Stimulated activated CD4-positive, alpha-beta T cell treated with anti-CD3 and anti-CD28 coated beads, TNF-alpha, amount 100 ng/mL, for 24 hours (primary cell): ENCODE data around the gene TIMM44.
"Not testable (repeated sequence)": the region's sequence is repeated elsewhere in the genome, so short reads cannot be mapped to it uniquely, and the experiment has no call there.

ENCODE experiments used
- DNase-seq, 3 experiments: peaks; one replicate each; pipeline ENCODE4 v3.0.0-alpha.2; 2020; ENCODE audit warnings: low read depth in 3 of 3

TIMM44 gene

GRCh38 chr19:7976461-7976860 lies 33.0 kb upstream of the TIMM44 start:
- no peak for DNase-seq

DNA sequence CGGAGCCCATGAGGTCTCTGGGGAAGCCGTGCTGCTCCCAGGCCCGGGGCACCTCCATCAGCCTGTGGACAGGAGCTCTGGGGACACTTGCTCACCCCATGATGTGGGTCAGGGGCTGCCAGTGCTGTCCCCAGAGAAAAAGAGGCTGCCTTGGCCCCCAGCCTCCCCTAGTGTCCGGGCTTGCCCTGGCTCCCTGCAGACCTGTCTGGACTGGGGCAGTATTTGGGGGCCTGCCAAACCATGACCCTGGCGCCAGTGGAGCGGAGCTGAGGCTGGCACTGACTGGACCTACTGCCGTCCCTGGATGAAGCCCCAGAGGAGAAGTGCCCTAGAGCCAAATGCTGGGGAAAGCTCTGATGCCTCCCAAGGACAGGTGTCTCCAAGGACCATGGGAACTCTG lies 31.6 kb upstream of the TIMM44 start:
- DNase-seq, result no peak

DNA sequence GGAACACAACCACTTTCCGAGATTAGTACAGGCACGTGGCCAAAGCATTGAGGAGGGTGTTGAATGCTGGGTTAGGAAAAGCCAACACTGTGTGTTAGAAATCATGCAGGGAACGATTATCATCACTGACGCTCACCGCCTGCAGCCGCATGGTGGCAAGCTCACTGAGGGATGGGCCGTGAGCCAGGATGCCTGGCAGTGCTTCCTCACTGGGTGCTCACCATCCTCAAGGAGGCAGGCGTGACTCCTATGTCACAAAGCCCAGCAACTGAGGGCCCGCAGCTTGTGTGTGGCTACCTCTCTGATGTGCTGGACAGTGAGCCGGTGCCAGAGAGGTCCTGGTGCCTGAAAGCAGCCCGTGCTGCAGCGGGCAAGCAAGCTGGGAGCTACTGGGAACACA lies 30.4 kb upstream of the TIMM44 start:
- no peak for DNase-seq

DNA sequence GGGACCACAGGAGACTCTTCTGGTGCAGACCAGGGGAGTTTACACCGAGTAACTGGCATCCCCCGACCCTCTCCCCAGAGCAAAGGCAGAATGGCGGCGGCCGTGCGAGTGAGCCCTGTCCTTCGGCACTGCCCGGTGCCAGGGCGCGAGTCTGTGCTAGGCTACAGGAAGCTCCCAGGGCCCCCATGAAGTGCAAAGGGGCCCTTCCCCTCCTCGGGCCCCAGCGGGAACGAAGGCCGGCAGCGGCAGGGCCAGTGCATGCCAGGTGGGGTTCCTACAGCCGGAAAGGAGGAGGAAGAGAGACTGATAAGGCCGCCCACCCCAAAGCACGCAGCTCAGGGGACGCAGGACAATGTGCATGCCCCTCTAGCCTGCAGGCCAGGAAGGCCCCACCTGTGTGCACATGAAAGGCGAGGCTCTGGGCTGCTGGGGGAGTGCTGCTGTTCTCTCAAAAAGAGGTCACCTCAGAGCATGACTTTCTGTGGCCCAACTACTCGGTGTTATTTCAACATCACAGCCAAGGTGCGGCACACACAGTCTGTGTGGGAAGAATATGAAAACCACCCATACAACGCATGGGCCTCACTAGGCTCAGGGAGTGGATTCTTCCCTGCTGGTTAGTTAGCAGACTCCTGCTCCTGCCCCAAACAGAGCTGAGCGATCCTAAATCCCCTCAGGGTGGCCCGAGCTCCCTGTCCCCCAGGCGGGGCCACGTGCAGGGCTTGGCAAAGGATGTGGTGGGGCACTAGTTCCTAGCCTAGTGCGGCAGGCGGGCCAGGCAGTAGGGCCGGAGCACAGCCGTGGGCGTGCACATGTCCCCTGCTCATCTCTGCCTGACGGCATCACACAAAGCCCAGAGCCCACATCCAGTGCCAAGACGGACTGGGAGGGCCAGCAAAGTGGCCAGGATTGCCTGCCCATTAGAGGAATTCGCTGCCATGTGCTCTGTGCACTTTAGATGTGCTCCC lies 28.4 kb upstream of the TIMM44 start:
- DNase-seq, result no peak

GRCh38 chr19:7970716-7971448 lies 27.4 kb upstream of the TIMM44 start:
- DNase-seq, result peak in 2 of 3 experiments; percentile 4 to 24

DNA sequence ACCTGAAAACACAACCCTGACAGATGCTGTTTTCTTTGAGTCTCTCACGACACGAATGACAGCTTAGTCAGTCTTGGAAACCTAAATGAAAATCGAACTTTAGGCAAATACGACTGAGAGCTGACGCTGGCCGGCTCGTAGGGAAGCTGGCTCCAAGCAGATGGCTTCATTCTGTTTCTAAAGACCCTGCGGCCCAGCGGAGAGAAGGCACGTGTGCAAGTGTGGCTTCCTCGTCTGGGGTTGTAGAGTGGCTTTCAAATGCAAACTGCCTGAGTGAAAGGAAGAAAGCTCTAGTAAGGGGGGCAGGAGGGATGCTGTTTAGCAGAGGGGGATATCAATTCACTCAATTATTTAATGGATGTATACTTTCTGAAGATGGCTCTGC lies 26.1 kb upstream of the TIMM44 start:
- no peak for DNase-seq

- no peak for DNase-seq
Observed at GRCh38 chr19:7968796-7969554, 25.5 kb upstream of the TIMM44 start.

DNA sequence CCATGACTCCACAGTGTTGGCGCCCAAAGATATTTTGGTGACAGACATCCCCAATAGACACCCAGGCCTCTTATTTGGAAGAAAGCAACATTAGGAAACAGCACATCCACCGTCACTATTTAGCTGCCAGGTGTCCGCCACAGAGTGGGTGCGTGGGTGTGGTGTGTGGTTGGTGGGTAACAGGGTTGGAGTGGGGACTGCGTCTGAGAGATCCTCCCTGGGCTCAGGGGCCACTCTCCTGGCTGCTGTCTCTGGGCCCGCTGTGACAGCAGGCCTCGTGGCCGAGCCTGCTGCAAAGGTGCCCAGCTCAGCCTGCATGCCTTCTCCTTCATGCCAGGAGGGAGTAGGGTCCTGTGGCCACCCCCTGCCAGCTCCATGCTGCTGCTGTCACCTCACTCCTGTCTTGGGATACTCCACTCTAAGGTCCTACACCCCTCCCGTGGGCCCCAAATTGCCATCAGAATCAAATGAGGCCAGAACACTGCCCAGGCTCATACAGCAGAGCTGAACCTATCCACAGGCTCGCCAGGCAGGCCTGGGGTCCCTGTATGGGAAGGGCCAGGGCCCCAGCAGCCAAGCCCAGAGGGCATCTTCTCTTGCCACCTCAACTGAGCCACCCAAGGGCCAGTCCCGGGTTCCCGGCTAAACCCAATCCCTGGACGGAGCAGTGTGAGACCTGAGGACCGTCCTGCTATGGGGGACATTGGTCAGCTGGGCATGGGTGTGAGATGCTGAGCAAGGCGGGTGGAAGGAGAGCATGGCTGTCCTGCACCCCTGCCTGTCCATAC lies 24.7 kb upstream of the TIMM44 start:
- no peak for DNase-seq

GRCh38 chr19:7965921-7966665 lies 22.6 kb upstream of the TIMM44 start:
- DNase-seq, result no peak

GRCh38 chr19:7965259-7965841 lies 21.9 kb upstream of the TIMM44 start:
- DNase-seq, result no peak

DNA sequence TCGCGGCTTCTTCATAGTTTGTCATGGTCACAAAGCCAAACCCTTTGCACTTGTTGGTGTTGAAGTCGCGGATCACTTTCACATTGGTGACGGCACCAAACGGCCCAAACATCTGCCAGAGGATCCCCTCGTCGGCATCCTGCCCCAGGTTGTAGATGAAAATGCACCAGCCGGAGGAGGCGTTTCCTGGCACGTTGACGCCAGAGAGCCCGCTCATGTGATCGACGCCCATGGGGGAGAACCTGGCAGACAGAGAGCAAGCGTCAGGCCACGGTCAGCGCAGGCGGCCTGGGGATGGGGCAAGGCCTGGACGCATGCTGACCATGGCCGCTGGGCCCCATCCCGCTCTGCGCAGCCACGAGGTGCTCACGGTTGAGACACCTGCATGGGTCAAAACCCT lies 20.1 kb upstream of the TIMM44 start:
- DNase-seq, result no peak

- no peak for DNase-seq
Observed at GRCh38 chr19:7962644-7963268, 19.3 kb upstream of the TIMM44 start.

GRCh38 chr19:7961920-7962626 lies 18.6 kb upstream of the TIMM44 start:
- DNase-seq, result no peak

DNA sequence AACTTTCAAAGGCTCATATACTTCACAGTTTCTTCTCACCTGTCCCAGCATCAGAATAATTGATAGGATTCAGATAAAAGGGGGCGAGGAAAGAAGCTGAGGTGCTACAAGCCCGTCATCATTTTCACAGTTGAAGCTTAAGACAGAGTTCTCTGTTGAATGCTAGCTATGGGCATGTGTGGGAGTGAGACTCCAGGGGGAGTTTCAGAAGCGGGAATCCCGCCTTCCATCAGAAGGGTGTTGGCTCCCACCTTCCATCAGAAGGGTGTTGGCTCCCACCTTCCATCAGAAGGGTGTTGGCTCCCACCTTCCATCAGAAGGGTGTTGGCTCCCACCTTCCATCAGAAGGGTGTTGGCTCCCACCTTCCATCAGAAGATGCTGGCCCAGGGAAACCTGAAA lies 17.6 kb upstream of the TIMM44 start:
- DNase-seq, result not testable (repeated sequence)

GRCh38 chr19:7959211-7959610 lies 15.7 kb upstream of the TIMM44 start:
- no peak for DNase-seq

- no peak for DNase-seq
Observed at GRCh38 chr19:7955696-7956095, 12.2 kb upstream of the TIMM44 start.

DNA sequence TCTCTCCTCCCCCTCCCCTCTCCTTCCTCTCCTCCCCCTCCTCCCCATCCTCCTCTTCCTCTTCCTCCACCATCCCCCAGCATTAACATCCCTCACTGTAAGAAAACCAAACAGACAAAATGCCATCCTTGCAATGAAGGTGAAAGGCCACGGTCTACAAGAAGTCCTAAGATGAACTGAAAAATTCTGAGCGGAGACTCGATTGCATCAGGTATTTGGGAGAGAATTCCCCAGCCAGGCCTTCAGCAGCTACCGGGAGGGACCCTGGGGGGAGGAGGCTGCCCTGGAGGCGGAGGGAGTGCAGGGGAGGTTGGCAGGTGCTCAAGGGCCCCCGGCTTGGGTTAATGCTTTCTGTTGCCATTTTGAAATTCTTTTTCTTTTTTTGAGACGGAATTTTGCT lies 10.1 kb upstream of the TIMM44 start:
- no peak for DNase-seq

DNA sequence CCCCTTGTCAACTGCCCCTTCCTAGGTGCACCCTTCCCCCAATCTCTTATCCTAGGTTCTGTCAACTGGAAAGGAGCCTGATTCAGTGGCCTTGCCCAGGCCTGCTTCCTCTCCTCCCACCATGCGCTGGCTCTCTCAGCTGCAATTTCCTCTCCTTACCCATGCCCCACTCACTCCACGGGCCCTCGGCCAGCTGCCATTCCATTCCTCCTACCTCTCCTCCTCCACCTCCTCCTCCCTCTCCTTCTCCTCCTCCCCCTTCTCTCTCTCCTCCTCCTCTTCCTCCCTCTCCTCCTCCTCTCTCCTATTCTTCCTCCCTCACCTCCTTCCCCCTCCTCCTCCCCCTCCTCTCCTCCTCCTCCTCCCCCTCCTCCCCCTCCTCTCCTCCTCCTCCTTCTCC lies 9.6 kb upstream of the TIMM44 start:
- no peak for DNase-seq

- no peak for DNase-seq
Observed at GRCh38 chr19:7947939-7948338, 4.5 kb upstream of the TIMM44 start.
